HG02938 (cell line): ENCODE results near the gene PWP2.
A peak's percentile ranks its signal among the peaks of the same experiment; 100 is the strongest.

Experiments used
- ATAC-seq: cut with Tn5 transposase; IDR thresholded peaks from one replicate; pipeline ENCODE4 v1.9.1; 2021; ENCODE audit warnings: mild to moderate bottlenecking, moderate library complexity; ENCODE audit not compliant: unreplicated experiment

The PWP2 gene

GRCh38 chr21:44107026-44107501, at the start of gene PWP2:
Gene PWP2, plus strand, starts transcription at chr21:44107399. Its CDS starts 18 bp downstream, at chr21:44107417.
- ATAC-seq, result peak; percentile 66

GRCh38 chr21:44057960-44058651, 49.1 kb upstream of the PWP2 start:
- ATAC-seq, result no peak

GRCh38 chr21:44058652-44058964, 48.6 kb upstream of the PWP2 start:
- ATAC-seq, result no peak

GRCh38 chr21:44058981-44059380, 48.2 kb upstream of the PWP2 start:
- ATAC-seq, result no peak

GRCh38 chr21:44059710-44060109, 47.5 kb upstream of the PWP2 start:
- ATAC-seq, result no peak

GRCh38 chr21:44062380-44062779, 44.8 kb upstream of the PWP2 start:
- ATAC-seq, result no peak

GRCh38 chr21:44063151-44063912, 43.9 kb upstream of the PWP2 start:
- ATAC-seq, result no peak

- ATAC-seq, result no peak
These were observed 42.3 kb upstream of the PWP2 start for GRCh38 chr21:44064852-44065403.

GRCh38 chr21:44065428-44065827, 41.8 kb upstream of the PWP2 start:
- ATAC-seq, result no peak

- ATAC-seq, result no peak
These were observed 41.1 kb upstream of the PWP2 start for GRCh38 chr21:44066116-44066515.

GRCh38 chr21:44067011-44067839, 40.0 kb upstream of the PWP2 start:
- ATAC-seq, result no peak

- ATAC-seq, result no peak
These were observed 36.8 kb upstream of the PWP2 start for GRCh38 chr21:44070391-44070790.

- no peak for ATAC-seq
These were observed 35.7 kb upstream of the PWP2 start for GRCh38 chr21:44071359-44072104.

GRCh38 chr21:44072111-44072510, 35.1 kb upstream of the PWP2 start:
- no peak for ATAC-seq

- ATAC-seq, result no peak
These were observed 32.8 kb upstream of the PWP2 start for GRCh38 chr21:44074315-44074958.

- no peak for ATAC-seq
These were observed 30.9 kb upstream of the PWP2 start for GRCh38 chr21:44076316-44076715.

- no peak for ATAC-seq
These were observed 28.7 kb upstream of the PWP2 start for GRCh38 chr21:44078411-44078981.

- ATAC-seq, result no peak
These were observed 27.8 kb upstream of the PWP2 start for GRCh38 chr21:44079446-44079845.

GRCh38 chr21:44079846-44080245, 27.4 kb upstream of the PWP2 start:
- no peak for ATAC-seq
